Measurements from ENCODE around the gene C8A. TPM values are rescaled to one million over a fixed set of nuclear protein-coding genes. Genes with fewer than 3 reads are reported as not detected.

The C8A gene
- polyA plus RNA-seq, 1 experiment, result not detected

GRCh38 chr1:56820755-56821461 lies 33.7 kb upstream of the C8A start:
- CTCF ChIA-PET, result interaction anchor here (0.6 to 2.8 kb wide), 32 partner anchors 10 to 1543 kb away, joined by 3 to 19 read pairs (median 3); no protein-coding TSS in a partner anchor
- H3K36me3 ChIP-seq (ENCODE audit: control insufficient read depth, insufficient read depth, low read length), result no peaks in the 10 kb centered on the region

GRCh38 chr1:56821462-56821797 lies 33.2 kb upstream of the C8A start:
- Histone ChIP-seq H3K36me3 (ENCODE audit: control insufficient read depth, insufficient read depth, low read length) (no peaks in the 10 kb centered on the region), H3K27me3 (ENCODE audit: control insufficient read depth, insufficient read depth, low read length) (no peaks in the 10 kb centered on the region), H3K4me3 (ENCODE audit: low read depth, low read length) (no peak overlapping the region)
- TF ChIP-seq CTCF (IDR thresholded peaks at IDR 0.05; ENCODE audit: insufficient read depth, low read depth, low read length), result no peak
- ChIA-PET POLR2A (no interaction called here), CTCF (interaction anchor here (0.7 to 2.8 kb wide), 24 partner anchors 9 to 1541 kb away, joined by 3 to 19 read pairs (median 4); no protein-coding TSS in a partner anchor)
- no peak for DNase-seq (ENCODE audit: low read depth)

More at GRCh38 chr1:56820755-56821461, 33.7 kb upstream of the C8A start:
- DNase-seq (ENCODE audit: low read depth), result no peak
- Histone ChIP-seq H3K4me3 (ENCODE audit: low read depth, low read length) (no peak overlapping the region), H3K27me3 (ENCODE audit: control insufficient read depth, insufficient read depth, low read length) (no peaks in the 10 kb centered on the region)
- POLR2A ChIA-PET, result no interaction called here
- peak; percentile 98 for TF ChIP-seq CTCF (IDR thresholded peaks at IDR 0.05; ENCODE audit: insufficient read depth, low read depth, low read length)

- Histone ChIP-seq H3K27me3 (ENCODE audit: control insufficient read depth, insufficient read depth, low read length) (no peaks in the 10 kb centered on the region), H3K4me3 (ENCODE audit: low read depth, low read length) (no peak overlapping the region), H3K36me3 (ENCODE audit: control insufficient read depth, insufficient read depth, low read length) (no peaks in the 10 kb centered on the region)
- ChIA-PET CTCF (interaction anchor here (0.7 kb wide), 1 partner anchor 9 kb away, joined by 3 read pairs; no protein-coding TSS in a partner anchor), POLR2A (interaction anchor here (0.6 kb wide), 1 partner anchor 414 kb away, joined by 3 read pairs; no protein-coding TSS in a partner anchor)
- TF ChIP-seq CTCF (IDR thresholded peaks at IDR 0.05; ENCODE audit: insufficient read depth, low read depth, low read length), result no peak
- no peak for DNase-seq (ENCODE audit: low read depth)
Measured at GRCh38 chr1:56824271-56824670, 30.3 kb upstream of the C8A start.

GRCh38 chr1:56824938-56825337 lies 29.7 kb upstream of the C8A start:
- H3K4me3 ChIP-seq (ENCODE audit: low read depth, low read length), result no peak overlapping the region
- no peaks in the 10 kb centered on the region for H3K27me3 ChIP-seq (ENCODE audit: control insufficient read depth, insufficient read depth, low read length)
- no peak for DNase-seq (ENCODE audit: low read depth)
- no peaks in the 10 kb centered on the region for H3K36me3 ChIP-seq (ENCODE audit: control insufficient read depth, insufficient read depth, low read length)
- CTCF ChIA-PET, result interaction anchor here (1.9 kb wide), 1 partner anchor 143 kb away, joined by 5 read pairs; no protein-coding TSS in a partner anchor
- POLR2A ChIA-PET, result interaction anchor here (0.6 kb wide), 1 partner anchor 414 kb away, joined by 3 read pairs; no protein-coding TSS in a partner anchor
- no peak for TF ChIP-seq CTCF (IDR thresholded peaks at IDR 0.05; ENCODE audit: insufficient read depth, low read depth, low read length)

- TF ChIP-seq CTCF (IDR thresholded peaks at IDR 0.05; ENCODE audit: insufficient read depth, low read depth, low read length), result no peak
- POLR2A ChIA-PET, result no interaction called here
- H3K36me3 ChIP-seq (ENCODE audit: control insufficient read depth, insufficient read depth, low read length), result no peaks in the 10 kb centered on the region
- DNase-seq (ENCODE audit: low read depth), result no peak
- H3K27me3 ChIP-seq (ENCODE audit: control insufficient read depth, insufficient read depth, low read length), result no peaks in the 10 kb centered on the region
- CTCF ChIA-PET, result interaction anchor here (1.9 kb wide), 1 partner anchor 143 kb away, joined by 5 read pairs; no protein-coding TSS in a partner anchor
- no peak overlapping the region for H3K4me3 ChIP-seq (ENCODE audit: low read depth, low read length)
Measured at GRCh38 chr1:56825436-56825835, 29.2 kb upstream of the C8A start.

Measured in BJ (cell line).